ENCODE results near the gene PKLR.

DNA sequence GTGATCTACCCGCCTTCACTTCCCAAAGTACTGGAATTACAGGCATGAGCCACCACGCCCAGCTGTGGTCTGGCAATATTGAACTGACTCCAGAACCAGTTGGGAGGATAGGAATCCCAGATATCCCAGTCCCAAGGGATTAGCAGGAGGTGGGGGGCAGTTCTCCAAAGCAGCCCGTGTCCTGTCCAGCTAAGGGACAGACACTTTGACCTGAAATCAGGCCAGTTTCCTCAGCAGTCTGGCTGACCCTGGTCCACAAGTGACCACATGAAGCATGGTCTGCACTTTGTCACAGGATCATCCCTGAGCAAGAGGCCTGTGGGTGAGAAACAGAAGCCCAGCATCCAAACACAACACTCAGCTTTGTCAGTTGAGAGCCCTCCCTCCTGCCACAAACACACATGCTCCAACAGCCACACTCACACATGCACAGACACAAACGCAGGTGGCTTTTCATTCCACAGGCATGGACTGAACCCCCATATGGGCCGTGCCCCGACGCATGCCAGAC lies 4.7 kb upstream of the PKLR start:
- TF ChIP-seq, protein P1, sequence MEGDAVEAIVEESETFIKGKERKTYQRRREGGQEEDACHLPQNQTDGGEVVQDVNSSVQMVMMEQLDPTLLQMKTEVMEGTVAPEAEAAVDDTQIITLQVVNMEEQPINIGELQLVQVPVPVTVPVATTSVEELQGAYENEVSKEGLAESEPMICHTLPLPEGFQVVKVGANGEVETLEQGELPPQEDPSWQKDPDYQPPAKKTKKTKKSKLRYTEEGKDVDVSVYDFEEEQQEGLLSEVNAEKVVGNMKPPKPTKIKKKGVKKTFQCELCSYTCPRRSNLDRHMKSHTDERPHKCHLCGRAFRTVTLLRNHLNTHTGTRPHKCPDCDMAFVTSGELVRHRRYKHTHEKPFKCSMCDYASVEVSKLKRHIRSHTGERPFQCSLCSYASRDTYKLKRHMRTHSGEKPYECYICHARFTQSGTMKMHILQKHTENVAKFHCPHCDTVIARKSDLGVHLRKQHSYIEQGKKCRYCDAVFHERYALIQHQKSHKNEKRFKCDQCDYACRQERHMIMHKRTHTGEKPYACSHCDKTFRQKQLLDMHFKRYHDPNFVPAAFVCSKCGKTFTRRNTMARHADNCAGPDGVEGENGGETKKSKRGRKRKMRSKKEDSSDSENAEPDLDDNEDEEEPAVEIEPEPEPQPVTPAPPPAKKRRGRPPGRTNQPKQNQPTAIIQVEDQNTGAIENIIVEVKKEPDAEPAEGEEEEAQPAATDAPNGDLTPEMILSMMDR (IDR thresholded peaks at IDR 0.05): no peak
- no peak for TF ChIP-seq EZH2 (IDR thresholded peaks at IDR 0.05; ENCODE audit: borderline replicate concordance, insufficient read depth, low read depth, low read length, poor library complexity, severe bottlenecking)

Data from B cell (primary cell).